Uterus (tissue), 2 donors: ENCODE data around the gene CHAF1A.

Source experiments
- POLR2A ChIP-seq, 2 donors: fragments of 450-650 bp; IDR thresholded peaks; one replicate each; pipeline ENCODE4 v1.6.1; 2016; ENCODE audit warnings: antibody characterized with exemption in 2 of 2, mild to moderate bottlenecking in 1 of 2, moderate library complexity in 1 of 2
- TF ChIP-seq, protein P1 (sequence below), 4 experiments: fragments of 200-600 bp in 2 of 4; fragments of 450-650 bp in 2 of 4; sonication (generic) in 2 of 4; IDR thresholded peaks; one replicate each; pipeline ENCODE4 v1.5.1; 2016 to 2019; ENCODE audit warnings: antibody characterized with exemption in 4 of 4, mild to moderate bottlenecking in 2 of 4, moderate library complexity in 1 of 4

DNA sequence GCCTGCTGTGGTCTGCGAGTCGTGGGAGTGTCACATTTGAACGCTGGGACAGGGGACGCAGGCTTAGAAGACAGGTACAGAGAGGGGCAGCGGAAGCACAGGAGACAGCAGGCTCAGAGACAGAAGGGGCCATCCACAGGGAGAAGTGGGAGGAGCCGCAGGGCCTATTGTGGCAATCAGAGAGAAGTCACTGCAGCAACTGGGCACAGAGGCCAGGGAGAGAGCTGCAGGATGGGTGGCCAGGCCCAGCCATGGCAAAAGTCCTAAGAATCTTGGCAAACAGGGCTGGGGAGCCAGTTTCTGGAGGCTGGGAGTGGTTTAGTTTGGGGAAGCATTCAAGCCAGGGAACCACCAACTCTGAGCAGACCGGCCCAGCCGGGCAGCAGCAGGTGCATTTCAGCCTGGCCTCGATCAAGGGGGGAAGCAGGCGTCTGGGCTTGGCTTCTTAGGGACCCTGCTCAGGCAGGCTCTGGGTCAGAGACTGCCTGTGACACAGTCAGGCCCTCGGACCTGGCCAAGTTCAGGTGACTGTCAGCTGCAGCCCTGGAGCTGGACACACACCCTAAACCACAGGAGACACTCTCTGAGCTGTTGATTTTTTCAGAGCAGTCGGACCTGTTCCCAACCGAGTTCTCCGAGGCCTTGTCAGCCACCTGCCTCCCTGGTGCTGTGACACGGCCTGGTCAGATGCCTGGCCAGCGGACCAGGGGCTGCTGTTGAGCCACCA lies 13.9 kb upstream of the CHAF1A start:
- TF ChIP-seq, protein P1, sequence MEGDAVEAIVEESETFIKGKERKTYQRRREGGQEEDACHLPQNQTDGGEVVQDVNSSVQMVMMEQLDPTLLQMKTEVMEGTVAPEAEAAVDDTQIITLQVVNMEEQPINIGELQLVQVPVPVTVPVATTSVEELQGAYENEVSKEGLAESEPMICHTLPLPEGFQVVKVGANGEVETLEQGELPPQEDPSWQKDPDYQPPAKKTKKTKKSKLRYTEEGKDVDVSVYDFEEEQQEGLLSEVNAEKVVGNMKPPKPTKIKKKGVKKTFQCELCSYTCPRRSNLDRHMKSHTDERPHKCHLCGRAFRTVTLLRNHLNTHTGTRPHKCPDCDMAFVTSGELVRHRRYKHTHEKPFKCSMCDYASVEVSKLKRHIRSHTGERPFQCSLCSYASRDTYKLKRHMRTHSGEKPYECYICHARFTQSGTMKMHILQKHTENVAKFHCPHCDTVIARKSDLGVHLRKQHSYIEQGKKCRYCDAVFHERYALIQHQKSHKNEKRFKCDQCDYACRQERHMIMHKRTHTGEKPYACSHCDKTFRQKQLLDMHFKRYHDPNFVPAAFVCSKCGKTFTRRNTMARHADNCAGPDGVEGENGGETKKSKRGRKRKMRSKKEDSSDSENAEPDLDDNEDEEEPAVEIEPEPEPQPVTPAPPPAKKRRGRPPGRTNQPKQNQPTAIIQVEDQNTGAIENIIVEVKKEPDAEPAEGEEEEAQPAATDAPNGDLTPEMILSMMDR (IDR thresholded peaks at IDR 0.05) = no peak
- TF ChIP-seq POLR2A (IDR thresholded peaks at IDR 0.05) = no peak
